HG02840 (cell line): ENCODE data around the gene ANKRD18A.
"Not testable (repeated sequence)": the region's sequence is repeated elsewhere in the genome, so short reads cannot be mapped to it uniquely, and the experiment has no call there.

Source experiments
- ATAC-seq: cut with Tn5 transposase; IDR thresholded peaks from one replicate; pipeline ENCODE4 v1.9.1; 2021; ENCODE audit warnings: mild to moderate bottlenecking, moderate library complexity, moderate number of reproducible peaks; ENCODE audit not compliant: unreplicated experiment, low FRiP score

The ANKRD18A gene

GRCh38 chr9:38553019-38553418 lies 67.4 kb downstream of the ANKRD18A start:
- ATAC-seq: not testable (repeated sequence)

- not testable (repeated sequence) for ATAC-seq
Measured at GRCh38 chr9:38546497-38547163, 73.8 kb downstream of the ANKRD18A start.

- not testable (repeated sequence) for ATAC-seq
Measured at GRCh38 chr9:38540535-38540934, 79.9 kb downstream of the ANKRD18A start.

GRCh38 chr9:38529317-38529716 lies 91.1 kb downstream of the ANKRD18A start:
- no peak for ATAC-seq

GRCh38 chr9:38527503-38527902 lies 92.9 kb downstream of the ANKRD18A start:
- ATAC-seq: no peak

- ATAC-seq: no peak
Measured at GRCh38 chr9:38526591-38526990, 93.8 kb downstream of the ANKRD18A start.

GRCh38 chr9:38523121-38523520 lies 97.3 kb downstream of the ANKRD18A start:
- no peak for ATAC-seq

- no peak for ATAC-seq
Measured at GRCh38 chr9:38521762-38522161, 98.6 kb downstream of the ANKRD18A start.
